ENCODE data around the gene ZNF540.

DNA sequence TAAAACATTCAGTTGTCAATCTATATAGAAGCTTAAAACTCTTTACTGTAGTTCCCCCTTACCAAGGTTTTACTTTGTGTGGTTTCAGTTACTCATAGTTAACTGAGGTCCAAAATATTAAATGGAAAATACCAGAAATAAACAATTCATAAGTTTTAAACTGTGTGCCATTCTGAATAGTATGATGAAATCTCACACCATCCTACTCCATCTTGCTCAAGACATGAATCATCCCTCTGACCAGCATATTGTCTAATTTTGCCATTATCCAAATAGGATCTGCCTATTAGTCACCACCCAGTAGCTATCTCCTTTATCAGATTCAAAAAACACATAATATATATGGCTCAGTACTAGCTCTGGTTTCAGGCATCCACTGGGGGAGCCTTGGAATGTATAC lies 22.5 kb upstream of the ZNF540 start:
- TF ChIP-seq POLR2A (IDR thresholded peaks at IDR 0.05) (no peak), POLR2AphosphoS5 (IDR thresholded peaks at IDR 0.05) (no peak)
- TF ChIP-seq, protein P1, sequence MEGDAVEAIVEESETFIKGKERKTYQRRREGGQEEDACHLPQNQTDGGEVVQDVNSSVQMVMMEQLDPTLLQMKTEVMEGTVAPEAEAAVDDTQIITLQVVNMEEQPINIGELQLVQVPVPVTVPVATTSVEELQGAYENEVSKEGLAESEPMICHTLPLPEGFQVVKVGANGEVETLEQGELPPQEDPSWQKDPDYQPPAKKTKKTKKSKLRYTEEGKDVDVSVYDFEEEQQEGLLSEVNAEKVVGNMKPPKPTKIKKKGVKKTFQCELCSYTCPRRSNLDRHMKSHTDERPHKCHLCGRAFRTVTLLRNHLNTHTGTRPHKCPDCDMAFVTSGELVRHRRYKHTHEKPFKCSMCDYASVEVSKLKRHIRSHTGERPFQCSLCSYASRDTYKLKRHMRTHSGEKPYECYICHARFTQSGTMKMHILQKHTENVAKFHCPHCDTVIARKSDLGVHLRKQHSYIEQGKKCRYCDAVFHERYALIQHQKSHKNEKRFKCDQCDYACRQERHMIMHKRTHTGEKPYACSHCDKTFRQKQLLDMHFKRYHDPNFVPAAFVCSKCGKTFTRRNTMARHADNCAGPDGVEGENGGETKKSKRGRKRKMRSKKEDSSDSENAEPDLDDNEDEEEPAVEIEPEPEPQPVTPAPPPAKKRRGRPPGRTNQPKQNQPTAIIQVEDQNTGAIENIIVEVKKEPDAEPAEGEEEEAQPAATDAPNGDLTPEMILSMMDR (IDR thresholded peaks at IDR 0.05), result no peak

Measured in breast epithelium (tissue), 3 donors.